HepG2 (cell line): Measurements from ENCODE around the gene AMBRA1. TPM values are rescaled to one million over a fixed set of nuclear protein-coding genes. Genes with fewer than 3 reads are reported as not detected.

Experiments used
- ARNTL ChIP-seq: sonication (generic); formaldehyde crosslinking; IDR thresholded peaks from 2 replicates; pipeline ENCODE4 v1.4.0; 2020; ENCODE audit warnings: mild to moderate bottlenecking, missing genetic modification reagents
- ATF1 ChIP-seq: IDR thresholded peaks from 2 replicates; pipeline ENCODE4 v1.6.1; 2016; ENCODE audit warnings: mild to moderate bottlenecking, control low read depth
- DPF2 ChIP-seq: sonication (generic); formaldehyde crosslinking; IDR thresholded peaks from 2 replicates; pipeline ENCODE4 v1.4.0; 2020; ENCODE audit warnings: mild to moderate bottlenecking, low read depth, missing genetic modification reagents, borderline replicate concordance
- FOXO1 ChIP-seq: sonication (generic); formaldehyde crosslinking; IDR thresholded peaks from 2 replicates; pipeline ENCODE4 v1.4.0; 2020; ENCODE audit warnings: missing genetic modification reagents
- GABPB1 ChIP-seq: IDR thresholded peaks from 2 replicates; pipeline ENCODE4 v1.6.1; 2016; ENCODE audit warnings: mild to moderate bottlenecking, missing genetic modification reagents, moderate library complexity, missing compliant biosample characterization
- HMGA1 ChIP-seq: sonication (generic); formaldehyde crosslinking; conservative IDR thresholded peaks from 2 replicates; pipeline ENCODE4 v1.4.0; 2020; ENCODE audit warnings: missing genetic modification reagents
- HOXA3 ChIP-seq: sonication (generic); formaldehyde crosslinking; IDR thresholded peaks from 2 replicates; pipeline ENCODE4 v1.5.0; 2020; ENCODE audit warnings: missing genetic modification reagents
- JUNB ChIP-seq: sonication (generic); formaldehyde crosslinking; IDR thresholded peaks from 2 replicates; pipeline ENCODE4 v1.8.0; 2022; ENCODE audit warnings: missing genetic modification reagents, mild to moderate bottlenecking, borderline replicate concordance
- MLX ChIP-seq: IDR thresholded peaks from 2 replicates; pipeline ENCODE4 v1.6.1; 2016
- NR2F2 ChIP-seq: IDR thresholded peaks from 2 replicates; pipeline ENCODE4 v1.6.1; 2012; ENCODE audit warnings: low read depth, inconsistent platforms, borderline replicate concordance
- POGZ ChIP-seq: sonication (generic); formaldehyde crosslinking; IDR thresholded peaks from 2 replicates; pipeline ENCODE4 v1.4.0; 2020; ENCODE audit warnings: mild to moderate bottlenecking, missing genetic modification reagents
- RARA ChIP-seq: IDR thresholded peaks from 2 replicates; pipeline ENCODE4 v1.6.1; 2016; ENCODE audit warnings: missing genetic modification reagents, missing compliant biosample characterization
- RCOR2 ChIP-seq: IDR thresholded peaks from 2 replicates; pipeline ENCODE4 v1.6.1; 2016; ENCODE audit warnings: missing biosample characterization, missing genetic modification reagents
- RFXANK ChIP-seq: IDR thresholded peaks from 2 replicates; pipeline ENCODE4 v1.6.1; 2016
- SOX5 ChIP-seq: IDR thresholded peaks from 2 replicates; pipeline ENCODE4 v1.6.1; 2016; ENCODE audit warnings: borderline replicate concordance
- SRSF9 ChIP-seq: fragments of 200-400 bp; formaldehyde crosslinking; IDR thresholded peaks from 2 replicates; pipeline ENCODE4 v1.6.1; 2018; ENCODE audit warnings: borderline replicate concordance, mild to moderate bottlenecking, low read depth, low read length; ENCODE audit not compliant: insufficient read depth, poor library complexity, severe bottlenecking
- TAF15 ChIP-seq: fragments of 200-400 bp; formaldehyde crosslinking; IDR thresholded peaks from one replicate; pipeline ENCODE4 v1.6.1; 2018; ENCODE audit warnings: mild to moderate bottlenecking, low read depth, low read length; ENCODE audit not compliant: poor library complexity, severe bottlenecking
- ZBTB14 ChIP-seq: sonication (generic); formaldehyde crosslinking; IDR thresholded peaks from 2 replicates; pipeline ENCODE4 v1.4.0; 2020; ENCODE audit warnings: missing genetic modification reagents
- ZBTB42 ChIP-seq: sonication (generic); formaldehyde crosslinking; IDR thresholded peaks from 2 replicates; pipeline ENCODE4 v1.5.0; 2020; ENCODE audit warnings: mild to moderate bottlenecking, missing genetic modification reagents
- ZNF143 ChIP-seq: sonication (generic); formaldehyde crosslinking; IDR thresholded peaks from 2 replicates; pipeline ENCODE4 v1.4.0; 2020; ENCODE audit warnings: missing genetic modification reagents
- ZNF251 ChIP-seq: sonication (generic); formaldehyde crosslinking; IDR thresholded peaks from 2 replicates; pipeline ENCODE4 v1.9.0; 2021; ENCODE audit warnings: mild to moderate bottlenecking, missing genetic modification reagents
- polyA plus RNA-seq, 8 experiments: library from polyadenylated mRNA; depleted of rRNA in 3 of 8; stranded (reverse) in 7 of 8; unstranded in 1 of 8; fragments of >200 nt; fragmentation: Illumina TruSeq in 4 of 8; extraction: Trizol in 4 of 8; gene quantifications; 2 replicates each; pipeline versions ENCODE4 v1.2.1 to v1.2.3, GENCODE V29; 2011 to 2016; ENCODE audit warnings: low read depth in 4 of 8, missing spikeins in 1 of 8, mixed read lengths in 1 of 8; ENCODE audit not compliant: insufficient read depth in 1 of 8
- total RNA-seq, 5 experiments: library from RNA; depleted of rRNA; stranded (reverse); fragments of >200 nt; fragmentation: Illumina TruSeq; extraction: Trizol; gene quantifications; 2 replicates each; pipeline ENCODE4 v1.2.3, GENCODE V29; 2016; ENCODE audit warnings: low read depth in 1 of 5
- TF ChIP-seq, protein P1 (sequence below): sonication (generic); formaldehyde crosslinking; conservative IDR thresholded peaks from 2 replicates; pipeline ENCODE4 v1.8.0; 2022; ENCODE audit warnings: low read depth, missing genetic modification reagents
- TF ChIP-seq, protein P2 (sequence below): IDR thresholded peaks from 2 replicates; pipeline ENCODE4 v1.4.0; 2020; ENCODE audit warnings: mild to moderate bottlenecking, missing genetic modification reagents

Gene AMBRA1
- total and polyA plus RNA-seq, 2 of the 13 experiments (the other 11 are each of a cell fraction or from before 2014, with no cell fraction given): 15.7 to 26.0 TPM

GRCh38 chr11:46611526-46612304 lies 17.9 kb upstream of the AMBRA1 start (continued):
- TF ChIP-seq FOXO1: no peak
- no peak for TF ChIP-seq GABPB1 (CRISPR knock-in tag)
- TF ChIP-seq RFXANK (CRISPR knock-in tag): no peak
- TF ChIP-seq, protein P1, sequence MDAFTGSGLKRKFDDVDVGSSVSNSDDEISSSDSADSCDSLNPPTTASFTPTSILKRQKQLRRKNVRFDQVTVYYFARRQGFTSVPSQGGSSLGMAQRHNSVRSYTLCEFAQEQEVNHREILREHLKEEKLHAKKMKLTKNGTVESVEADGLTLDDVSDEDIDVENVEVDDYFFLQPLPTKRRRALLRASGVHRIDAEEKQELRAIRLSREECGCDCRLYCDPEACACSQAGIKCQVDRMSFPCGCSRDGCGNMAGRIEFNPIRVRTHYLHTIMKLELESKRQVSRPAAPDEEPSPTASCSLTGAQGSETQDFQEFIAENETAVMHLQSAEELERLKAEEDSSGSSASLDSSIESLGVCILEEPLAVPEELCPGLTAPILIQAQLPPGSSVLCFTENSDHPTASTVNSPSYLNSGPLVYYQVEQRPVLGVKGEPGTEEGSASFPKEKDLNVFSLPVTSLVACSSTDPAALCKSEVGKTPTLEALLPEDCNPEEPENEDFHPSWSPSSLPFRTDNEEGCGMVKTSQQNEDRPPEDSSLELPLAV (CRISPR knock-in tag): no peak
- no peak for TF ChIP-seq SRSF9
- 0 out of 2 replicates have a peak, but pooled peaks have one; percentile 28 for TF ChIP-seq MLX (CRISPR knock-in tag)
- peak; percentile 44 for TF ChIP-seq POGZ (CRISPR knock-in tag)
- TF ChIP-seq RARA (CRISPR knock-in tag): peak; percentile 55
- TF ChIP-seq ZNF251 (CRISPR knock-in tag): no peak
- no peak for TF ChIP-seq ZBTB42 (CRISPR knock-in tag)
- no peak for TF ChIP-seq HOXA3 (CRISPR knock-in tag)
- 0 out of 2 replicates have a peak, but pooled peaks have one; percentile 45 for TF ChIP-seq JUNB (CRISPR knock-in tag)
- TF ChIP-seq NR2F2: no peak
- TF ChIP-seq, protein P2, sequence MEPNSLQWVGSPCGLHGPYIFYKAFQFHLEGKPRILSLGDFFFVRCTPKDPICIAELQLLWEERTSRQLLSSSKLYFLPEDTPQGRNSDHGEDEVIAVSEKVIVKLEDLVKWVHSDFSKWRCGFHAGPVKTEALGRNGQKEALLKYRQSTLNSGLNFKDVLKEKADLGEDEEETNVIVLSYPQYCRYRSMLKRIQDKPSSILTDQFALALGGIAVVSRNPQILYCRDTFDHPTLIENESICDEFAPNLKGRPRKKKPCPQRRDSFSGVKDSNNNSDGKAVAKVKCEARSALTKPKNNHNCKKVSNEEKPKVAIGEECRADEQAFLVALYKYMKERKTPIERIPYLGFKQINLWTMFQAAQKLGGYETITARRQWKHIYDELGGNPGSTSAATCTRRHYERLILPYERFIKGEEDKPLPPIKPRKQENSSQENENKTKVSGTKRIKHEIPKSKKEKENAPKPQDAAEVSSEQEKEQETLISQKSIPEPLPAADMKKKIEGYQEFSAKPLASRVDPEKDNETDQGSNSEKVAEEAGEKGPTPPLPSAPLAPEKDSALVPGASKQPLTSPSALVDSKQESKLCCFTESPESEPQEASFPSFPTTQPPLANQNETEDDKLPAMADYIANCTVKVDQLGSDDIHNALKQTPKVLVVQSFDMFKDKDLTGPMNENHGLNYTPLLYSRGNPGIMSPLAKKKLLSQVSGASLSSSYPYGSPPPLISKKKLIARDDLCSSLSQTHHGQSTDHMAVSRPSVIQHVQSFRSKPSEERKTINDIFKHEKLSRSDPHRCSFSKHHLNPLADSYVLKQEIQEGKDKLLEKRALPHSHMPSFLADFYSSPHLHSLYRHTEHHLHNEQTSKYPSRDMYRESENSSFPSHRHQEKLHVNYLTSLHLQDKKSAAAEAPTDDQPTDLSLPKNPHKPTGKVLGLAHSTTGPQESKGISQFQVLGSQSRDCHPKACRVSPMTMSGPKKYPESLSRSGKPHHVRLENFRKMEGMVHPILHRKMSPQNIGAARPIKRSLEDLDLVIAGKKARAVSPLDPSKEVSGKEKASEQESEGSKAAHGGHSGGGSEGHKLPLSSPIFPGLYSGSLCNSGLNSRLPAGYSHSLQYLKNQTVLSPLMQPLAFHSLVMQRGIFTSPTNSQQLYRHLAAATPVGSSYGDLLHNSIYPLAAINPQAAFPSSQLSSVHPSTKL: peak; percentile 55; the same call in 1 of the 2 replicates
- TF ChIP-seq HMGA1 (CRISPR knock-in tag): no peak
- peak; percentile 7; the same call in 1 of the 2 replicates for TF ChIP-seq SOX5 (CRISPR knock-in tag)
- no peak for TF ChIP-seq ZBTB14 (CRISPR knock-in tag)
- no peak for TF ChIP-seq ATF1
- TF ChIP-seq ZNF143: no peak
- TF ChIP-seq ARNTL: peak; percentile 36; the same call in 1 of the 2 replicates
- TF ChIP-seq DPF2: peak; percentile 52; the same call in 1 of the 2 replicates
- 0 out of 2 replicates have a peak, but pooled peaks have one; percentile 27 for TF ChIP-seq RCOR2 (CRISPR knock-in tag)
- no peak for TF ChIP-seq TAF15
